ENCODE results near the gene PDHA2. TPM values are rescaled to one million over a fixed set of nuclear protein-coding genes. Genes with fewer than 3 reads are reported as not detected.
"Not testable (repeated sequence)": the region's sequence is repeated elsewhere in the genome, so short reads cannot be mapped to it uniquely, and the experiment has no call there.

PDHA2 gene
- not detected for polyA plus RNA-seq (2012; ENCODE audit: insufficient read depth, insufficient read length)

GRCh38 chr4:95839891-95840290 lies at the start of gene PDHA2:
PDHA2 (plus strand) TSS chr4:95840093; CDS start chr4:95840151, 58 bp downstream.
- DNase-seq (ENCODE audit: low read depth, low spot score): no peak
- H3K4me3 ChIP-seq (ENCODE audit: low read length): no peak within 1 kb of the TSS

DNA sequence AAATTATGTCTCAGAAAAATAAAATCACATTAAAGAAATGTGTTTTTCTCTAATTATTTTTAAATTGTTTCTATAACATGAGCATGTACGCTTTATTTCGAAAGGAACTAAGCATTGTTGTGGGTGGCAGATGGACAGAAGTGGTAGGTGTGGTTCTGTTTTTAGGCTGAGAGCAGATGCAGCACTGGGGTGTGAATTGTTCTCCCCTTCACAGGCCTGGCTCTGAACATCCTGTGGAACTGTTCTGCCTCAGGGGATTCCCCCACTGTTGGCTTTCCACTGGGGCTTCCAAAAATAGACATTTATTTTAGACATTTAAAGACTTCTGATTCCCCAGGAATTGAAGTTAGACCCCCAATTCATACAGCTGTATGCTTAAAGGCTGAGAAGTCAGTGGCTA lies 41.9 kb upstream of the PDHA2 start:
- H3K4me3 ChIP-seq (ENCODE audit: low read length): no peak overlapping the region
- DNase-seq (ENCODE audit: low read depth, low spot score): no peak

DNA sequence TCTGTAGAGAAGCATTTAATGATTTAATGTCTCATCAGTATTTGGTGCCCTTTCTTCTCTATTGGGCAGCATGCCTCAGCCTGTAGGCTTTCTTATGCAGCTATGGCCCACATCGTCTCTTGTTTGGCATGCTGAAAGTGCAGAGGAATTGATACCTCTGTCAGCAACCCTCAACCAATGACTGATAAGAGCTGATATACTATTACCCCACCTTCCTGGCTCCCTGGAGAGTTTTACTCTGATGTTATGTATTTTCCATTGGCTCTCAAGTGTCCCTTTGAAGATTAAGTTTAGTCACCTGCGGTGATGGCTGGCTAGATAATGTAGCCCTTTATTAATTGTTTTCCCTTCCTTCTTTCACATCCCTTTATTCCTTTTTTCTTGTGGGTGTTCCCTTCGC lies 41.2 kb upstream of the PDHA2 start:
- H3K4me3 ChIP-seq (ENCODE audit: low read length): no peak overlapping the region
- no peak for DNase-seq (ENCODE audit: low read depth, low spot score)

GRCh38 chr4:95821867-95822266 lies 18.0 kb upstream of the PDHA2 start:
- no peak overlapping the region for H3K4me3 ChIP-seq (ENCODE audit: low read length)
- no peak for DNase-seq (ENCODE audit: low read depth, low spot score)

DNA sequence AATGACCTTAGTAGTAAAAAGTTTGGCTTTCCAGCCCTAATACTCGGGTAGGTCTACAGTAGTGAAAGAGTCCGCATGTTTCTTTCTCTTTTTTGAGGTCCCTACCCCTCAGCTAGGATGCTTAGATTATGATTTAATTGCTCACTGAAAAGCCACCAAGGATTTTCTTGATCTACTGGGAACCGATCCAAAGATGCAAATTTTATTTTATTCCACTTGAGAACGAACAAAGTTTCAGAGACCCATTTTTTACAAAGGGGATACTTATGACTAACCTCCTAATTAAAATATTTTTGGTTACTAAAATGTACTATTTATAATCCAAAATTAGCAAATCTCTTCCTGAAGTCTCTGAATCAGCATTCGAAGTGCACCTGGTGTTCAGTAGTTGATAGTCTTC lies 14.3 kb upstream of the PDHA2 start:
- H3K4me3 ChIP-seq (ENCODE audit: low read length): no peak overlapping the region
- DNase-seq (ENCODE audit: low read depth, low spot score): no peak

- no peak for DNase-seq (ENCODE audit: low read depth, low spot score)
- H3K4me3 ChIP-seq (ENCODE audit: low read length): no peak overlapping the region
These were observed 9.2 kb upstream of the PDHA2 start for GRCh38 chr4:95830651-95831050.

DNA sequence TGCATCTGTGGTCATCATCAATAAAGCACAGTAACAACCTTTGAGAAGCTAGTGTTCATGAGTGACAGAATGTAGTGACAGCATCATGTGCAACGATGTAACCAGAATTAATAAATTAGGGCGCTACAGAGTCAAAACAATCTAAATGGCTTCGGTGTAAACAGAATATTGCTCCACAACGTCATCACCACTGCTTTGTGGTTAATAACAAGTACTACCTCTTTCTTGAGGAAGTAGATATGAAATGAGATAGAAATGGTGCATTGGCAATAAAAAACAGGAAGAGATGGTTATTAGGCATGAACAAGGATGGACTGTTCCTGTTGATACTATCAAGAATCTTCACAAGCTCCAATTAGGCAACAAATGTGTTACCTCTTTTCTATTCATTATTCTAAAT lies 8.7 kb upstream of the PDHA2 start:
- no peak for DNase-seq (ENCODE audit: low read depth, low spot score)
- no peak overlapping the region for H3K4me3 ChIP-seq (ENCODE audit: low read length)

GRCh38 chr4:95833711-95834194 lies 6.1 kb upstream of the PDHA2 start:
- no peak for DNase-seq (ENCODE audit: low read depth, low spot score)
- H3K4me3 ChIP-seq (ENCODE audit: low read length): no peak overlapping the region

- H3K4me3 ChIP-seq (ENCODE audit: low read length): no peak overlapping the region
- peak; percentile 70 for DNase-seq (ENCODE audit: low read depth, low spot score)
These were observed 4.2 kb upstream of the PDHA2 start for GRCh38 chr4:95835672-95836071.

DNA sequence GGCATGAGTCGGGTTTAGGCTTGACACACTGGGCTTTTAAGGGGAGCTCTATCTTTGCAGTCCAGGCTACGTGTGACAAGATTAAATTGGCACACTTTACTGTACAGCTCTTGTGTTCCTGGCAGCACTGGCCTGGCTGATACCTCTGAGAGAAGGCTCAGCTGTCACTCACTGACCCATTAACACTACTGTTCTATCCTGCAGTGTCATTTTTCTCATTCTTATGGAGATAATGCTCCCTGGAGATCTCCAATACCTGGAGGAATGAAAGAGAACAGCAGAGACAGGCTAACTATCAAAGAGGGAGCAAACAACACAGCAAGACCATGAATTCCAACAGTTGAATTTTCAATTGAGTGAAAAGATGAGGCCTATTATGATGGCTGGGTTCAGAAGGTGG lies 1.7 kb upstream of the PDHA2 start:
- no peak overlapping the region for H3K4me3 ChIP-seq (ENCODE audit: low read length)
- no peak for DNase-seq (ENCODE audit: low read depth, low spot score)

GRCh38 chr4:95847908-95848460 lies 8.1 kb downstream of the PDHA2 start:
- no peak for DNase-seq (ENCODE audit: low read depth, low spot score)
- no peak overlapping the region for H3K4me3 ChIP-seq (ENCODE audit: low read length)

DNA sequence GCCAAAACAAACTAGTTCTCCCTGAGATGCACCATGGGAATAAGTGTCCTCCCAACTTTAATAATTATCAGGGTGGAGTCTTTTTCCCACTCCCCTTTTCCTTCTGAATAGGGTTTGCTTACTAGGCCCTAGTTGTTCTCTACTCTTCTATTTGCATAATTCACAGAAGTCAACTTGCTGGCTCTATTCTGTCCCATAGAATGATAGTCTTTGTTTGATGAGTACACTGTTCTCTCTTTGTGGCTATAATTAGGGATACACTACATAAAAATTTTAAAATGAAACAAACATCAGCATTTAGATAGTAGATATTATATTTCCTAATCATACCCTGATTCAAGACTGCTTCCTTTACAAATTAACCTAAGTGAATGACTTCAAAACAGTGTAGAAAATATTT lies 10.3 kb downstream of the PDHA2 start:
- DNase-seq (ENCODE audit: low read depth, low spot score): no peak
- H3K4me3 ChIP-seq (ENCODE audit: low read length): no peak overlapping the region

DNA sequence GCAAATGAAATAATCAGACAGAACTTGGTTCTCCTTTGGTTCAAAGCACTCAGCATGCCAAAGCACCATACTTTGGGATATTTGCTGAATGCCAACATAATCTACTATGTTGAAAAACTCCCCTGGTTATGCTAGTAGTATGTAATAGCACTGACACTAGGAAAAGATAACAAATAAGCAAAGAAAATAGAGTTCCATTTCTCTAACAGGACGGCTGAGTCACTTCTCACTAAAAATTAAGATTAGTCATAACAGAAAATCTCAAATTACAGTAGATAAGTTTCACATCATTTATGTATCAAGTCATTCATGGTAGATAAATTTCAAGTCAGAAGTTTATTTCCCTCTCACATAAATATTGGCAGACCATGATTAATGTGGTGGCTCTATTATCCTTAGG lies 17.9 kb downstream of the PDHA2 start:
- no peak for DNase-seq (ENCODE audit: low read depth, low spot score)

DNA sequence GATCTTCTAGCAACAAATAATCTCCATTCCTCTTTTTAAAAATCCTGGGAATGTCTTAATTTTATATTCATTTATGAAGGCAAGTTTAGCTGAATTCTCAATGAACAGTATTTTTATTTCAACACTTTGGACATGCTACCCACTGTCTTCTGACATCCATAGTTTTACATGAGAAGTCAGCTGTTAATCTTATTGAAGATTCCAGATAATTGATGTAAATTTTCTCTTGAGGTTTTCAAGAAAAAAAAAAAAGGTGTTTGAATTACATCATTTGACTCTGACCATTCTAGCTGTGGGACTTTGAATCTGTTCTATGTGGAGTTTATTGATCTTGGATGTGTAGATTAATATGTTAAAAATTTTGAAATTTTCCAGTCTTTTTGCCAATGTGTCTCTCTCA lies 28.0 kb downstream of the PDHA2 start:
- H3K4me3 ChIP-seq (ENCODE audit: low read length): no peak overlapping the region
- no peak for DNase-seq (ENCODE audit: low read depth, low spot score)

More for the DNA sequence above, 17.9 kb downstream of the PDHA2 start:
- H3K4me3 ChIP-seq (ENCODE audit: low read length): no peak overlapping the region

- H3K4me3 ChIP-seq (ENCODE audit: low read length); DNase-seq (ENCODE audit: low read depth, low spot score): not testable (repeated sequence)
These were observed 29.5 kb downstream of the PDHA2 start for GRCh38 chr4:95869414-95869813.

GRCh38 chr4:95869961-95870500 lies 30.1 kb downstream of the PDHA2 start:
- no peak overlapping the region for H3K4me3 ChIP-seq (ENCODE audit: low read length)
- no peak for DNase-seq (ENCODE audit: low read depth, low spot score)

GRCh38 chr4:95877636-95878035 lies 37.7 kb downstream of the PDHA2 start:
- H3K4me3 ChIP-seq (ENCODE audit: low read length): no peak overlapping the region
- DNase-seq (ENCODE audit: low read depth, low spot score): no peak

DNA sequence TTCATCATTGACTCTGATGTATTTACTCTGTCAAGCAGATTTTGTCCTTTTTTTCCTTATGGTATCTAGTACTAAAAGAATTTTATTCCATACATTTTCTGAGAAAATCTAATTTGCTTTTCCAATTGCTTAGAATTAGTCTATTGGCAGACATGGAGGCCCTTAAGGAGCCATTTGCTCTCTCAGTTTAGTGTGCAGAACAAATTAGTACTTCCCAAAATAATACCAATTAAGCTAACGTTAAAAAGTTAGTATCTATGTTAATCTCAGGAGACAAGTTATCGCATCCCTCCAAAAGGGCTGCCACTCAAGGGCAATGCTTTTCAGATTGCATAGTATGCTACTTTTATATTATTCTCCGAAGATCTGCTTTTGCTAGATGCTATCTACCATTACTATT lies 47.7 kb downstream of the PDHA2 start:
- no peak overlapping the region for H3K4me3 ChIP-seq (ENCODE audit: low read length)
- DNase-seq (ENCODE audit: low read depth, low spot score): no peak

GRCh38 chr4:95889662-95890061 lies 49.8 kb downstream of the PDHA2 start:
- no peak for DNase-seq (ENCODE audit: low read depth, low spot score)

More at GRCh38 chr4:95889662-95890061, 49.8 kb downstream of the PDHA2 start:
- no peak overlapping the region for H3K4me3 ChIP-seq (ENCODE audit: low read length)
